Renal cortical epithelial cell (primary cell): ENCODE measurements around the gene ATP8A2. TPM values are rescaled to one million over a fixed set of nuclear protein-coding genes. Genes with fewer than 3 reads are reported as not detected.
"Not testable (repeated sequence)": the region's sequence is repeated elsewhere in the genome, so short reads cannot be mapped to it uniquely, and the experiment has no call there.

Experiments
- DNase-seq: peaks from one replicate; pipeline ENCODE4 v3.0.0-alpha.2; 2011; ENCODE audit warnings: low read depth
- total RNA-seq: library from RNA; depleted of rRNA; stranded (reverse); fragments of >200 nt; gene quantifications from 2 replicates; pipeline ENCODE4 v1.2.3, GENCODE V29; 2014

Gene ATP8A2
- total RNA-seq, 1 donor from 2014 or later: 2.7 TPM

GRCh38 chr13:26038931-26039475 is 667.2 kb downstream of the ATP8A2 start:
- no peak for DNase-seq

- DNase-seq: no peak
These were observed 669.7 kb downstream of the ATP8A2 start for GRCh38 chr13:26041444-26041843.

- no peak for DNase-seq
These were observed 671.0 kb downstream of the ATP8A2 start for GRCh38 chr13:26042785-26043184.

- DNase-seq: no peak
These were observed 673.4 kb downstream of the ATP8A2 start for GRCh38 chr13:26045142-26045541.

- DNase-seq: no peak
These were observed 674.9 kb downstream of the ATP8A2 start for GRCh38 chr13:26046639-26047038.

- no peak for DNase-seq
These were observed 675.3 kb downstream of the ATP8A2 start for GRCh38 chr13:26047040-26047439.

GRCh38 chr13:26048741-26049140 is 677.0 kb downstream of the ATP8A2 start:
- peak; percentile 22 for DNase-seq

GRCh38 chr13:26050568-26051230 is 678.9 kb downstream of the ATP8A2 start:
- DNase-seq: no peak

- DNase-seq: no peak
These were observed 679.5 kb downstream of the ATP8A2 start for GRCh38 chr13:26051231-26051656.

GRCh38 chr13:26051657-26052311 is 680.0 kb downstream of the ATP8A2 start, which contains the start of gene SHISA2:
Gene SHISA2 (minus strand): TSS chr13:26052016. CDS start chr13:26050975, 1,041 bp downstream.
- DNase-seq: peak; percentile 34

- no peak for DNase-seq
These were observed 680.6 kb downstream of the ATP8A2 start for GRCh38 chr13:26052337-26052736.

GRCh38 chr13:26053418-26053980 is 681.7 kb downstream of the ATP8A2 start:
- no peak for DNase-seq

- no peak for DNase-seq
These were observed 683.1 kb downstream of the ATP8A2 start for GRCh38 chr13:26054896-26055295.

- DNase-seq: no peak
These were observed 686.9 kb downstream of the ATP8A2 start for GRCh38 chr13:26058704-26059103.

- no peak for DNase-seq
These were observed 688.6 kb downstream of the ATP8A2 start for GRCh38 chr13:26060357-26060756.

- no peak for DNase-seq
These were observed 689.5 kb downstream of the ATP8A2 start for GRCh38 chr13:26061256-26061655.

GRCh38 chr13:26061947-26062346 is 690.2 kb downstream of the ATP8A2 start:
- peak; percentile 93 for DNase-seq

- DNase-seq: peak; percentile 68
These were observed 691.2 kb downstream of the ATP8A2 start for GRCh38 chr13:26062853-26063444.

- DNase-seq: not testable (repeated sequence)
These were observed 694.7 kb downstream of the ATP8A2 start for GRCh38 chr13:26066492-26066891.

- DNase-seq: no peak
These were observed 695.8 kb downstream of the ATP8A2 start for GRCh38 chr13:26067601-26068000.

GRCh38 chr13:26068372-26068771 is 696.6 kb downstream of the ATP8A2 start:
- DNase-seq: not testable (repeated sequence)

- not testable (repeated sequence) for DNase-seq
These were observed 697.9 kb downstream of the ATP8A2 start for GRCh38 chr13:26069642-26070041.
